ENCODE data around the gene ANKRD24. TPM values are rescaled to one million over a fixed set of nuclear protein-coding genes. Genes with fewer than 3 reads are reported as not detected.

The ANKRD24 gene
- total RNA-seq, 1 donor from 2014 or later = 0.08 TPM

- intact Hi-C loops (cut with DNase I) = no loop called here
These were observed 10.8 kb upstream of the ANKRD24 start for GRCh38 chr19:4171676-4172075.

DNA sequence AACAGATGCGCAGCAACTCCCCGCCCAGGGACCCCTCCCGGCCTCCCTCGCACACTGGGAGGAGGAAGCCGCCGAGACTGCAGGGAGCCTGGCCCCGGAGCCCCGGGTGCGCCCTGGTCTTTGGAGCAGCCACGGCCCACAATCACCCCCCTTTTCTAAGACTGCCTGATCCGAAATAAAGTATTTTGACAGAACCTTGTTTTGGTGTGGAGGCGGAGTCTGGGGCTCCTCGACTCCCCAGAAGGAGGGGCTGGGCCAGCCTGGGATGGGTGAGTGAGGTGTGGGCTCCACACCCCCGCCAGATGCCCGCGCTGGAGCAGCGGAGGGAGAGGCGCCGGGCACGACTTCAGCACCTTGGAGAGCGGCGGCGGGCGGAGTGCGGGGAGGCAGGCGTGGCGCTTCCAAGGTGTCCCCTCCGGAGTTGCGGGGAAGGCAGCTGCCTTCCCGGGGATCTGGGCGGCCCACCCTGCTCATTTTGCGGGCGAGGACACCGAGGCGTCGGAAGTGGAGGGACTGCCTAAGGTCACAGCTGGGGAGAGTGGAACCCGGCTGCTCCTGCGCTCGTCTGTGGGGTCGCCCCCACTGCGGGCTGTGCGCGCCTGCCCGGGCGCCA lies 9.5 kb upstream of the ANKRD24 start:
- ATAC-seq (ENCODE audit: poor library complexity) = peak; percentile 92
- intact Hi-C loops (cut with DNase I) = no loop called here
- peak; percentile 68 for DNase-seq

More at GRCh38 chr19:4171676-4172075, 10.8 kb upstream of the ANKRD24 start:
- DNase-seq (no peak), ATAC-seq (ENCODE audit: poor library complexity) (no peak)

DNA sequence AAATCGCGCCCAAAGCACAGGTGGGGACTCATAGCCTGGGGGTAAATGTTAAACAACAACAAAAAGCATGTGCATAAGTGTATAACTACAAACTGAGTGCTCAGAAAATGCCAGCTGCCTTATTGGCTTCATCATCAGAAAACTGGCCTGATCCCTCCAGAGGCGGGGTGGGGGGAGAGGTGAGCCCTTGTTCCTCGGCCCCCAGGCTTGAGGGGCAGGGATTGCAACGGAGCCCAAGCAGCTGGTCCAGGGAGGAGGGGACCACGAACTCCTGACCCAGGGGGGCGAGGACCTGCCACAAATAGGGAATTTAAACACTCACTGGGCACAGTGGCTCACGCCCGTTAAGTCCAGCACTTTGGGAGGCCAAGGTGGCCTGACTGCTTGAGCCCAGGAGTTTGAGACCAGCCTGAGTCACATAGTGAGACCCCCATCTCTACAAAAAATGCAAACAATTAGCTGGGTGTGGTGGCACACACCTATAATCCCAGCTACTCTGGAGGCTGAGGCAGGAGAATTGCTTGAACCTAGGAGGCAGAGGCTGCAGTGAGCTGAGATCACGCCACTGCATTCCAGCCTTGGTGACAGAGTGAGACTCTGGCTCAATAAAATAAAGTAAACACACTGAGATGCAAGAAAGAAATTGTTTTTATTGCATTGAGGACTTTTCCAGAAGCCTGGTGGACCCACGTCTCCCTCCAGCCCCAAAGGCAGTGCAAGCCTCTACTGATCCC lies 8.8 kb upstream of the ANKRD24 start:
- DNase-seq (no peak), ATAC-seq (ENCODE audit: poor library complexity) (no peak)
- intact Hi-C loops (cut with DNase I) = no loop called here

DNA sequence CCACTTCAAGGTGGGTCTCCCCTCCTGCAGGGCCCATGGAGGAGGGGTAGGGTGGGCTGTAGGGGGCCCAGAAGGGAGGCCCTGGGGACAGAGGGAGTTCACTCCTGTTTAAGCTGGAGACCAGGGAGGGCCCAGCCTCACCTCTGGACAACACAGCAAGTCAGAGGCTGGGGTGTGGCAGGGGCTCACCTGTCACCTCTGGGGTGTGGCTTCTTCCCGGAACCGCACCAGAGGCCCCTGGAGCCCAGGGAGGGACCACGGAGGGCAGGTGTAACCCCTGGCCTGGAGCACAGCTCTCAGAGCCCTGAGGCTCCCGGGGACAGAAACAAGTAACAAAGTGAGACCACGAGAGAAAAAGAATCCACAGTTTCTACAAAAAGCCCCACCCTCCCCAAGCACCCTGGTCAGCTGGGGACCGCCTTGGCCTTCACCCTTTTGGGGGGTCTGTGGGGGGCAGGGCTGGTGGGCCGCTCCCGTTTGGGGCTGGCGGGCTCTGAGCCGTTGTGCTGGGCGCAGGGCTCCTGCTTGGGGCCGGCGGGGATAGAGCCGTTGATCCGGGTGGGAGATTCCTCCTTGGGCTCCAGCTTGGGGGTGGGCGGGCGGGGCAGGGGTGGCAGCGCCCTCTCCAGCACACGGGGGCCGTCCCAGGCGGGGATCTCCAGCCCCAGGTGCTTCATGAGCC lies 8.1 kb upstream of the ANKRD24 start:
- DNase-seq = no peak

DNA sequence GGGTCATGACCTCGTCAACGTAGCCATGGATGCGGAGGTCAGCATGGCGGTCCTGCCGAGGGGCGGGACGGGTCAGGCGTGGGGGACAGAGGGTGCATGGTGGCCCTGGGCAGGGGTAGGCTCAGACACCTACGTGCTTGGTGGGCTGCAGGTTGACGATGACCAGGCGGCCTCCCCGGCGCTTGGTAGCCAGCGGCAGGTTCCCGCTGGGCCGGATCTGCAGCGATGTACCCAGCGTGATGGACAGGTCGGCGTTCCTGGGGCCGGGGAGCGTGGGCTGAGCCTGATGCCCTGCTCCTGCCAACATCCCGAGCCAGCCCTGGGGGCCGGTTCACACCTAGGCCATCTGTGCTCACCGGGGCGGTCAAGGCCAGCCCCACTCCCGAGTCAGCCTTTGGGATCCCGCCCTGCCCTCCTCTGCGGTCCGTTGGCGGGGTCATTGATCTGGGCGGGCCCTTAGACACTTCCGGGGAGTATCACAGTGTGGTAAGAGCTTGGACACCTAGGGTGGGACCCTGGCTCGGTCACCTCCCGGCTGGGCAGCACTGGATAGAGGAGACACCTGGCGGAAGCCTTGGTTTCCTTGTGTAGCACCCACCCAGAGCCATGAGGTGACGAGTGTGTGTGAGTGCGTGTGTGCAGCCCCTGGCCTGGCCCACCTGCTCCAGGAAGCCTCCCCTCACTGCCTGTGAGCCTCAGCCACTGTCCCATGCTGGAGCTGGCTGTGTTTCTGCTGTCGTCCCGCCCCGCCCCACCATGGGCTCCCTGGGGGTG lies 7.4 kb upstream of the ANKRD24 start:
- no peak for ATAC-seq (ENCODE audit: poor library complexity)
- DNase-seq = no peak
- intact Hi-C loops (cut with DNase I) = no loop called here

More for the DNA sequence above, 8.1 kb upstream of the ANKRD24 start:
- intact Hi-C loops (cut with DNase I) = no loop called here
- no peak for ATAC-seq (ENCODE audit: poor library complexity)

GRCh38 chr19:4175669-4175931 lies 6.9 kb upstream of the ANKRD24 start:
- no peak for ATAC-seq (ENCODE audit: poor library complexity)
- intact Hi-C loops (cut with DNase I) = no loop called here
- no peak for DNase-seq

- intact Hi-C loops (cut with DNase I) = no loop called here
- ATAC-seq (ENCODE audit: poor library complexity) (no peak), DNase-seq (no peak)
These were observed 5.3 kb upstream of the ANKRD24 start for GRCh38 chr19:4177146-4177545.

DNA sequence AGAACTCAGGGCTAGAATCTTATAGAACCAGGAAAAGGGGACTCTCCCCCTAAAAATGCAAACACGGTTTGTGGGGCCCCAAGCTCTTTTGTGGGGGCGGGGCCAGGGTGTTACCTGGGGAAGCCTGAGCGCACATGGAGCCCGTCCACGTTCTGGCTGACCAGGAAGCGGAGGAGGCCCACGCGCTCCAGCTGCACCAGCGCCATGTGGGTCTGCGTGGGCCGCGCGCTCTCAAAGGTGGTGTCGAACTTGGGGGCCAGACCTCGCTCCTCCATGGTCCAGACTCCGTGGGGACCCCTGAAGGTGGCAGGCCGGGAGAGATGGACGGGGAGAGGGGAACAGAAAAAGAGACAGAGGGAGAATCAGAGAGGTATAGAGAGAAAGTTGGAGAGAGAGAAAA lies 3.5 kb upstream of the ANKRD24 start:
- DNase-seq = no peak
- no peak for ATAC-seq (ENCODE audit: poor library complexity)
- intact Hi-C loops (cut with DNase I) = no loop called here

DNA sequence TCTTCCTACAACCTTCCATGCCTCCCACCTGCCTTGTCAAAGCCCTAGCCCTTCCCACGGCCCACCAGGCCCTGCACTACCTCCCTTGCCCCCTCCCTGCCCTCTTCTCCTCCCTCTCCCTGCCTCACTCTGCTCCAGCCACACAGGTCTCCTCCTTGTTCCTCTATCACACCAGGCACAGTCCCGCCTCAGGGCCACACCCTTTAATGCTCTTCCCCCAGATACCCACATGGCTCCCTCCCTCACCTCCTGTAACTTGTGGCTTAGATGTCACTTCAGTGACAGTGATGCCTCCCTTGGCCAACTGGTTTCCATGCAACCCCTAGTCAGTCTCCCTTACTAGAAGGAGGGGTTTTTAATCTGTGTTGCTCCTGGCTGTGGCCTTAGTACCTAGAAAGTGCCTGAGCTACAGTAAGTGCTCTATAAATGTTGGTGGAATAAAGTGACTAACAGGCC lies 1.4 kb upstream of the ANKRD24 start:
- ATAC-seq (ENCODE audit: poor library complexity) (no peak), DNase-seq (no peak)
- intact Hi-C loops (cut with DNase I) = loop anchor here (10.0 kb wide), 1 partner anchor 176 kb away; the partner anchor contains the start of gene PIAS4

DNA sequence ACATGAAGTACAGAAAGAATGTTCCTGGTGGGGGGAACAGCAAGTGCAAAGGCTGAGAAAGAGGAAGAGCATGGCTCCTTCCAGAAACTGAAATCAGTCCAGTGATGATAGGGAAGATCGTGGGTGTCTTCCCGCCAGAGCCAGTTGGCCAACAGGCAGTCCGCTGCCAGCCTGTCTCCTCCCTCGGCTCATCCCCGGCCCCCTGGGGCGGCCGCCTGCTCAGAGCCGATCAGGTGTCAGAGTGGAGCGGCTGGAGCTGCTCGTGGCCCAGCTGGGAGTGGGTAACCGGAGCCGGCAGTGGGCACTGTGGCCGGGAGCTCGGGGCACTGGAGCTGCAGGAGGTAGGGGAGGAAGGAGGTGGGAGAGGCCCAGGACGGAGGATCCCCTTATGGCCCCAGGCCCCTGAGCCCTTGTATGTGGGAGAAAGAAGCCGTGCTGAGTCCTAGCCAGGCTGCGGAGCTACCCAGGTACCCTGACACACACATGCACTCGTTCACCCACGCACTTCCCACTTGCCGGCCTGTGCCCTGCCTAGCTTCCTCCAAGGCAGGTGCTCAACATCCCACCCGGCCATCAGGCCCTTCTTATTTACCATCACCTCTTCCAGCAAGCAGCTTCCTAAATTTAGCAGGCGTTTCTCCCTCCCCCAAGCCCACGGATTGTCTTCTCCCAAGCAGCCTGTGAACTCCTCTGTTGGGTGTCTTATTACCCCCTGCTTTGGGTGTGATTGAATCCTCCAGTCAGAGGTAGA lies 1.7 kb downstream of the ANKRD24 start:
- intact Hi-C loops (cut with DNase I) = loop anchor here (10.0 kb wide), 1 partner anchor 179 kb away; the partner anchor contains the start of gene PIAS4
- no peak for DNase-seq
- ATAC-seq (ENCODE audit: poor library complexity) = no peak

DNA sequence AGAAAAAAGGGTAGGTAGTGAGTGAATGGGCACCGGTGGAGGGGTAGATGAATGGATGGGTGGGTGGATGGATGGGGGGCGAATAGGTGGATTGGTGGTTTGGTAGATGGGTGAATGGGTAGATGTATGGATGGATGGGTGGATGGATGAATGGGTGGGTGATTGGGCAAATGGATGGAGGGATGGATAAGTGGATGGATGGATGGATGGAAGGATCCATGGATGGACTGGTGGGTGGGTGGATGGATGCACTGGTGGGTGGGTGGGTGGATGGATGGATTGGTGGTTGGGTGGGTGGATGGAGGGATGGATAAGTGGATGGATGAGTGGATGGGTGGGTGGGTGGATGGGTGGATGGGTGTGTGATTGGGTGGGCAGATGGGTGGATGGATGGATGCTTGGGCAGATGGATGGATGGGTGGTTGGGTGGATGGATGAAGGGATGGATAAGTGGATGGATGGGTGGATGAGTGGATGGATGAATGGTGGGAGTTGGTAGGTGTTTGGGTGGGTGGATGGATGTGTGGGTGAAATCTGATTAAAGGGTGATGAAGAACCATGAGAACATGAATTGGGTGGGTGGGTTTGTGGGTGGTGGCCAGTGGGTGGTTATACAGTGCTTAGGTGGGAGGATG lies 2.3 kb downstream of the ANKRD24 start:
- intact Hi-C loops (cut with DNase I) = loop anchor here (10.0 kb wide), 1 partner anchor 180 kb away; the partner anchor contains the start of gene PIAS4

DNA sequence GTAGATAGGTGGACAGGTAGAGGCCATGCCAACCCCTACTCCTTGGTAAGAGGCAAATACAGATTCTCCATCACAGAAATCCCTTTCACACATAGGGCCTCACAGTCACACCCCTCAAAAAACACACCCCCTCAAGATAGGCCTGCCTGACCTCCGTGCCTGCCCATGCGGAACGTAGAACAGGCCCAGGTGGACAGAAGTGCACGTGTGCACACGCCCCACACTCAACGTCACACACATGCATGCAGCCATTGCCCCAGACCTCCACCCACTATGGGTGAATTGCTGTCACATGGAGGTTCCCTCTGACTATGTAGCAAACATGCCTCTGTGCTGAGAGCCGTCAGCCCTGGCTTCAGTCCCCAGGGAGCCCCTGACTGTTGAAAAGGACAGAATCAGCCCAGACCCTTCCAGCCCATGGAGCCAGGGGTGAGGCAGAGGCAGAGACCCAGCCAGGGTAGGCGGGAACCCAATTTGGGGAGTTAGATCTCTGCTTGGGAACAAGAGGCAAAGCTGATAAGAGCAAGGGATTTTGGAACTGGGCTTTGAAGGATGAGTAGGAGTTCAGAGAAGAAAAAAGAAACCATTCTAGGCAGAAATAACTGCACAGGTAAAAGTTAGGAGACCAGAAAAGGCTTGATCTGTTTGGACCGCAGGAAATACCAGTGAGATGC lies 3.1 kb downstream of the ANKRD24 start:
- intact Hi-C loops (cut with DNase I) = loop anchor here (10.0 kb wide), 1 partner anchor 181 kb away; the partner anchor contains the start of gene PIAS4
- no peak for DNase-seq
- no peak for ATAC-seq (ENCODE audit: poor library complexity)

More for the DNA sequence above, 2.3 kb downstream of the ANKRD24 start:
- ATAC-seq (ENCODE audit: poor library complexity) (no peak), DNase-seq (no peak)

GRCh38 chr19:4186087-4186993 lies 3.9 kb downstream of the ANKRD24 start:
- DNase-seq (peak; percentile 76), ATAC-seq (ENCODE audit: poor library complexity) (peak; percentile 64)
- intact Hi-C loops (cut with DNase I) = loop anchor here (10.0 kb wide), 1 partner anchor 182 kb away; the partner anchor contains the start of gene PIAS4

DNA sequence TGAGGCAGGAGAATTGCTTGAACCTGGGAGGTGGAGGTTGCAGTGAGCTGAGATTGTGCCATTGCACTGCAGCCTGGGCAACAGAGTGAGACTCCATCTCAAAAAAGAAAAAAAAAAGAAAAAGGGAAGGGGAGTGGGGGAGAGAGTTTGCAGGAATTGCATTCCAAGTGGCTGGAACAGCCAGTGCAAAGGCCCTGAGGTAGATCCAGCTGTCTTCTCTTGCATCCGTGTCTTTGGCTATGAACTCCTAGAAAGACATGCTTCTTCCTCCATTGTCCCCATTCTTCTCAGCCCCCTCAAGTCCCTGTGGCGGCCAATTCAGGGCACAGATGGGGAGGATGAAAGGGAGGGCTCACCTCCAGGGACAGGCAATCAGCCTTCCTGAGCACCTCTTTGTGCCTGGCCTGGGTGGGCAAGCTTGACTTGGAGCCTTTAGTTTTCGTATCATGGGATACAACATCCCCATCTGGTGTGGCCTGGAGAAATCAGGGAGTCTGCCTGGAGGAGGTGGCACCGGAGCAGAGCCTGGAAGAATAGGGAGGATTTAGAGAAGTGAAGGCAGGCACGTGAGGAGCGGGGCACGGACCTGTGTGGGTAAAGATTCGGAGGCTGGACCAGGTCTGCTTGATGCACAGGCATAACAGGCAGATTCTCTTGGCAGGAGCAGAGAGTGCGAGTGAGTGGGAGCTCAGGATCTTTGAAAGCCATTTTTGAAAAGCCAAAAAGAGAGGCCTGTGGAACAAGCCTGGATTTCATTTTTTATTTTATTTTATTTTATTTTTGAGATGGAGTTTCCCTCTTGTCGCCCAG lies 5.0 kb downstream of the ANKRD24 start:
- no peak for DNase-seq

DNA sequence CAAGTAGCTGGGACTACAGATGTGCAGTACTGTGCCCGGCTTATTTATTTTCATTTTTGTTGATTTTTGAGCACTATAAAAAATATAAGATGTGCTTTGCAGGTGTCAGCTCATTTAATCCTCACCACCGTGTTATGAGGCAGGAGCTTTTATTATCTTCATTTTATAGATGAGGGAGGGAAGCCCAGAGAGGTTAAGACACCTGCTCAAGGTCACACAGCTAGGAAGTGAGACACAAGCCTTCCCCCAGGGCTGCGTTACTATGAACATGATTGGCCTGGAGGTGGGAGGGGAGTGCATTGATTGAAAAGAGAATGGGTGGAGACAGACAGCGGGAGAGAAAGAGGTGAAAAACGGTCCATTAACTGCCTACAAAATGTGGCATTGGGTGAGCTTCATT lies 7.2 kb downstream of the ANKRD24 start:
- intact Hi-C loops (cut with DNase I) = loop anchor here (10.0 kb wide), 1 partner anchor 185 kb away; the partner anchor contains the start of gene PIAS4
- no peak for ATAC-seq (ENCODE audit: poor library complexity)
- DNase-seq = no peak

More for the DNA sequence above, 5.0 kb downstream of the ANKRD24 start:
- no peak for ATAC-seq (ENCODE audit: poor library complexity)
- intact Hi-C loops (cut with DNase I) = loop anchor here (10.0 kb wide), 1 partner anchor 183 kb away; the partner anchor contains the start of gene PIAS4
